ENCODE measurements around the gene TRIM68.

Gene TRIM68, protein sequence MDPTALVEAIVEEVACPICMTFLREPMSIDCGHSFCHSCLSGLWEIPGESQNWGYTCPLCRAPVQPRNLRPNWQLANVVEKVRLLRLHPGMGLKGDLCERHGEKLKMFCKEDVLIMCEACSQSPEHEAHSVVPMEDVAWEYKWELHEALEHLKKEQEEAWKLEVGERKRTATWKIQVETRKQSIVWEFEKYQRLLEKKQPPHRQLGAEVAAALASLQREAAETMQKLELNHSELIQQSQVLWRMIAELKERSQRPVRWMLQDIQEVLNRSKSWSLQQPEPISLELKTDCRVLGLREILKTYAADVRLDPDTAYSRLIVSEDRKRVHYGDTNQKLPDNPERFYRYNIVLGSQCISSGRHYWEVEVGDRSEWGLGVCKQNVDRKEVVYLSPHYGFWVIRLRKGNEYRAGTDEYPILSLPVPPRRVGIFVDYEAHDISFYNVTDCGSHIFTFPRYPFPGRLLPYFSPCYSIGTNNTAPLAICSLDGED

DNA sequence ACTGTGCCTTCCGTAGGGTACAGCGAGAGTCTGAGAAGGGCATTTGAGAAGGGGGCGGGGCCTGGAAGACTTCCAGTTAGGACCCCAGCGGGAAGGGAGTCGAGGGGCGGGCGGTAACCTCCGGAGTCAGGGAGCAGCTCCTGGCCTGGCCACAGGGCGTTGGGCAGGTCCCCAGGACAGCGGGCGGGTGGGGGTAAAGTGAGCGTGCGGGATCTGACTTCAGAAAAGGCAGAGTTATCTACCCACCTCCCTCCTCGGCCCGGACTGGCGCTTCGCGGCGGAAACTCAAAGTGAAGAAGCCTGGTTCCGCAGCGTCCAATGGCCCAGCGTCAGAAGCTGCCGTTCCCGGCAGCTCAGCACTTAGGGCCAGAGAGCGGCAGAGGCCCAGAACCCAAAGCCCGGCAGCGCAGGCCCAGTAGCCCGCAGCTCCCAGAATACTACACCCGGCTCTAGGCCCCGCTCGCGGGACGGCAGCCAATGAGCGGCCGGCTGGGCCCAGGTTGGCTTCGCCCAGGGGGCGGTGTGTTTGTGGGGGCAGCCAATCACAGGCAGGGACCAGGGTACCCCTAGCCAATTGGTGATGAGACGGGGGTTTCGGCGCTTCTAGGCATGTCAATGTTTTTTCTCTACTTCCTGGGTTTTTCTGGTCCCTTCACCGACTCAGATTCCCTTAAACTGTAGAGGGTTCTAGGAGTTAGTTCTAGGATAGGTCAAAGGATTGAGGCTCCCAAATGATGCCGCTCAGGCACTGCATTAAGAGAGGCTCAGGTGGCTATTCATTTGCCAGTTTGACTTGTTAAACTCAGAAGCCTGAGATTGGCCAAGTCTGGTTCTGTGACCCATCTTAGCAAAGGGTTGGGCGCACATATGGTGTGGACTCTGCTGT is at the start of gene TRIM68:
TRIM68 (minus strand) TSS at position 451 of the 886 bp plus-strand sequence. CDS start 2,727 bp downstream, outside the sequence.
- peak; percentile 98 for DNase-seq

DNA sequence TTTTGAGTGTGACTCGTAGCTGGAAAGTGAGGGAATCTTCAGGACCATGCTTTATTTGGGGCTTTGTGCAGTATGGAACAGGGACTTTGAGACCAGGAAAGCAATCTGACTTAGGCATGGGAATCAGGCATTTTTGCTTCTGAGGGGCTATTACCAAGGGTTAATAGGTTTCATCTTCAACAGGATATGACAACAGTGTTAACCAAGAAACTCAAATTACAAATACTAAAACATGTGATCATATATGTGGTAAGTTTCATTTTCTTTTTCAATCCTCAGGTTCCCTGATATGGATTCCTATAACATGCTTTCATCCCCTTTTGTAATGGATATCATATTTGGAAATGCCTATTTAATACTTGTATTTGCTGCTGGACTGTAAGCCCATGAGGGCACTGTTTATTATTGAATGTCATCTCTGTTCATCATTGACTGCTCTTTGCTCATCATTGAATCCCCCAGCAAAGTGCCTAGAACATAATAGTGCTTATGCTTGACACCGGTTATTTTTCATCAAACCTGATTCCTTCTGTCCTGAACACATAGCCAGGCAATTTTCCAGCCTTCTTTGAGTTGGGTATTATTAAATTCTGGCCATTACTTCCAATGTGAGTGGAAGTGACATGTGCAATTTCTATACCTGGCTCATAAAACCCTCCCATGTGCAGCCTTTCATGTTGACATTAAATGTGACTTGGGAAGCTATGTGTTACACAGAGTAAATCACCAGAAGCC is 46.8 kb upstream of the TRIM68 start:
- no peak for DNase-seq

DNA sequence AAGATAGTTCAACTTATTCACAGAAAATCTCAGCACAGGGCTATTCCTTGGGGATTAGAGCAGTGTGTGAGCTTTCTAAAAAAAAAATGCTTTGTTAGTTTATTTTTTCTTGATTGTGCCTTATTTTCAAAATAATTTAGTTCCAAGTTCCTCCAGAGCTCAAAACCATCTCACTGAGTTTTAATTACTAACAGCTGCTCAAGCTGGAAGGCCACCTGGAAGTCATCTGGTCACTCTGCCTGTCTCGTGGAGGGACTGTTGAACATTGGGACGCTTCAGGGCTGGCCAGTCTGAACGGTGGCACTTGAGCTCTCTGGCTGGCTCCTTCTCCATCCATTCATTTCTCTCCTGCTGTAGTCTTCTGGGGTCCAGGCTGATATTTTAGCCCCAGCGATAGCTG is 39.7 kb upstream of the TRIM68 start:
- no peak for DNase-seq

DNA sequence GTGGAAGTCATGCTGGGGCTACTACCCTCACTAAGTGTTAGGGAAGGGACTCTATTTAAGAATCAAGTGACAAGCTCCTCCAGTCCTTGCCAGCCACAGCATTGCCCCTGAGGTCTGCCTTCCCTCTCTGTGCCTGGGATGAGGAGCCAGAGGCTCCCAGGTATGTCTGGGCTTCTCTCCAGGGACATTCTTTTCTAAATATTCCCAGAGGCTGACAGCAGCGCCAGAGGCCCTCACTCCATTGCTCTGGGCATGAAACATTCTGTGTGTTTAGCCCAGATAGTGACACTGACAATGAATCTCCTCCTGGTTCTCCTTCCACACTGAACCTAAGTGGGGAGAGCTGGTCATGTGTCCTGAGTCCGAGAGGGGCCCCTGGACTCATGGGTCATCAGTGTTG is 37.9 kb upstream of the TRIM68 start:
- DNase-seq: no peak

DNA sequence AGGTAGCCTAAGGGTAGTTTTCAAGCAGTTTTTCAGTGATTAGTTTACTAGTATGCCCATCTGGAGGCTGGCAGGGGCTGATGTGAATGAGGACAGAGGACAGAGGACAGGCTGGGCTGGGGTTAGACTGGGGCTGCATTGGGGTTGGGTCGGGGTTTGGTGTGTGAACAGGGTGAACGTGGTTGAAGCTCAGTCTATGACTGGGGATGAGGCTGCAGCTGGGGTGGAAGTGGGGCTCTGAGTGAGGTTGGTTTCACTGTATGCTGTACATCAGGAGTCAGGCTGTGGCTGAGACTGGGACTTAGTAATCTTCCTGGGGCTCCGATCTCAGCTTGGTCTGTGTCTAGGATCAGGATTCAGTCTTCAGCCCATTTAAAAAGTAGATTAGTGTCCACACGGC is 36.2 kb upstream of the TRIM68 start:
- DNase-seq: no peak

DNA sequence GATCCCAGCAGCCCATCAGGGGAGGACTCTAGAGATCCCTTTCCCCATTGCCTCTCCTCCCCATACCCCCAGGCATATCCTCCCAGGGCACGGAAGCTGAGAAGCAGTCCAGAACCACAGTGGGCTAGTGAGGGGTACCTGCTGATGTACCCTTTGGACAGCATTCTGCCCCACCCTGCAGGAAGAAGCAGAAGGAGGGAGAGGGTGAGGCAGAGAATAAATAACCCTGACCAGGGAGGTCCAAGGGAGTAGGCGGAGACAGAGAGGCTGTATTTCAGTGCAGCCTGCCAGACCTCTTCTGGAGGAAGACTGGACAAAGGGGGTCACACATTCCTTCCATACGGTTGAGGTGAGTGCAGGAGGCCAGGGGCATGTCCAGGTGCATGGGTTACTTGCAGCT is 35.7 kb upstream of the TRIM68 start, which contains the start of gene OR51E1:
OR51E1 (plus strand) TSS at position 301 of the 400 bp plus-strand sequence. CDS start 8,545 bp downstream, outside the sequence.
- DNase-seq: no peak

DNA sequence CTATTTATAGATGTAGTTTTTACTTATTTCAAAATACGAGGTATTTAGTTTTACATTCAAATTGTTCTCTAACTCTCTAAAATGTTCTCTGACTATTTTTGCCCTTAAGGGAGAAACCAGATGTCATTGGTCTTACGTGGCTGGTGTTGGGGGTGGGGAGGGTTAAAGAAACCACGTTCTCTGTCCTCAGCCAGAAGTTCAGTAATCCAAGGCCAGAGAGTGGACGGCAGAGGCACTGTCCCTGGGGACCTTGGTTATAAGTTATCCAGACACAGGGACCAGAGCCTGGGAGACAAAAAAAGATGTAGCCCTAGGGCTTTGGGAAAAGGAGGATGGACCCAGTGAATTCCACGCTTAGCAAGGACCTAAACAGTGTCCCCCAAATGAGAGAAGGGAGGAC is 35.0 kb upstream of the TRIM68 start:
- no peak for DNase-seq

DNA sequence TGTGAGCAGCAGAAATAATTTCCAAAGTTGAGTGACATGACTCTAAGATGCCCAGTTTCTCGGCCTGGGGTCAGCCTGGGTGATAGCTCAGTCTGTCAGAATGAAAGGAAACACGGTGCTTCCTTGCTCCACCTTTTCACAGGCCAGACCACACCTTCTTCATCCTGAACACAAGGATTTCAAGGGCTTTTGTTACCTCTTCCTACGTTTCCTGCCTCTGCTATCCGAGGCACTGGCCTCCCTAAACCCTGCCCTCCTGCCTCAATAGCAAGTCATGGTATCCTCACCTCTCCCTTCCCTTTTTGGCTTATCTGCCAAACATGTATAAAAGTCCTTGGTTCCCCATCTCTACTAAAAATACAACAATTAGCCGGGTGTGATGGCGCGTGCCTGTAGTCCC is 34.0 kb upstream of the TRIM68 start:
- no peak for DNase-seq

DNA sequence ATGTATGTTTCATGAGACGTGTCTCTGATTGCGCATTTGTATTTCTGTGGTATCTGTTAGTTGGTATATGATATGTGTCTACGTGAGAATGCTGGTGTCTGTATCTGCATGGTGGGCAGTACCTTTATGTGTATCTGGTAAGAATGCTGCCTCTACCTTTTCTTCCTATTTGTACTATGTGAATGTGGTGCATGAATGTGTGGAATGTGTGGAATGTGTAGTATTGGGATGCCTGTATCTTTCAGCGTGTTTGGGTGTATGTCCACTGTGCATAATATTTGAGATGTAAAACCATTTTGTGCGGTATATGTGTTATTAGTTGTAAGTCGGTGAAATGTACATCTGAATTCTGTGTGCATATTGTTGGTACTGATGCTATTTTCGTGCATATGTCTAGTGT is 33.5 kb upstream of the TRIM68 start:
- DNase-seq: no peak

DNA sequence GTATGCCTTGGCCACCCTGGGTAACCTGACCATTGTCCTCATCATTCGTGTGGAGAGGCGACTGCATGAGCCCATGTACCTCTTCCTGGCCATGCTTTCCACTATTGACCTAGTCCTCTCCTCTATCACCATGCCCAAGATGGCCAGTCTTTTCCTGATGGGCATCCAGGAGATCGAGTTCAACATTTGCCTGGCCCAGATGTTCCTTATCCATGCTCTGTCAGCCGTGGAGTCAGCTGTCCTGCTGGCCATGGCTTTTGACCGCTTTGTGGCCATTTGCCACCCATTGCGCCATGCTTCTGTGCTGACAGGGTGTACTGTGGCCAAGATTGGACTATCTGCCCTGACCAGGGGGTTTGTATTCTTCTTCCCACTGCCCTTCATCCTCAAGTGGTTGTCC is 31.9 kb upstream of the TRIM68 start:
- no peak for DNase-seq

DNA sequence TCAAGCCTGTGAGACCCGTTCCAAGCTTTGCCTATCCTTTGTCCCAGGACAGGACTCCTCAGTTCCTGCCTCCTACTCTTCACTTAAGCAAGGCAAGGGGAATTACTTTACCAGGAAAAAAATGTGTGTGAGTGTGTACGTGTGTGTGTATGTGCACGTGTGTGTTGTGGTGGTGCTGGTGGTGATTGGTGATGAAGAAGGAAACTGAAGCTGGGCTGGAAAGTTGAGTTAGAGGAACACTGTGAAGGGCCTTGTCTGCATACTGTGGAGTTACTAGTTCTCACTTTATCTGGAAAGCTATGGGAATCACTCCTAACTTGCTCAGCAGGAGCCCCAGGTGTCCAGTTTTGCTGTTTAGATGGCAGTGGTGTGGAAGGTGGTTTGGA is 29.6 kb upstream of the TRIM68 start:
- DNase-seq: no peak

DNA sequence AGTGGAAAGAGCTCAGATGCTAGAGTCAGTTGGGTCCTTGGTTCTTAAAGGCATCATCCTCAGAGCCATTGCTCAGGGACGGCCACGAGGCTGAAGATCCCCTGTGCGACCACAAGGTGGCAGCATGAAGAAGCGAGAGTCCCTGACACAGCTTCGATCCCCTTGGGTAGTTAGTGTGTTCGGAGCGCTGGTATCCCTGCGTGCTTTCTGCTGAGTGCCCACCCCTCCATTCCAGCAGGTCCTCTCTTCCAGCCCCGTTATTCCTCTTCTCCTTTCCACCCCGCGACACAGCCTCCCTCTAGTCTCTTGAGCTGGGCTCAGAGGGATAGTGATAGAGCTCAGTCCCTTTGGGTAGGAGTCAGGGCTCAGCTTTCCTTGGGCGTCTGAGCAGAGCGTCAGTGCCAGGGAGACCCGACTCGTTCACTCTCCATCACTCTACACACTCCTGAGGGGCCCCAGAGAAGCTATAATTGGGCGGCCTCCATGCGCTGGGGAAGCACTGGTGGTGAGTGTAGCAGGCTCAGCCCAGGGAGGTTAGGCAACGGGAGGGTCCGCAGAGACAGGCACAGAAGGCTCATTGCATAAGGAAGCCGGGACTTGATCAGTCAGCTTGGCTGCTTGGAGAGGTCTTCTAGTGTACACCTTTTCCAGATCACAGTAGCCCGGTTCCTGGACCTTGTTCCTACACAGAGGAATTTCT is 29.1 kb upstream of the TRIM68 start, which contains the start of gene OR51D1:
OR51D1 (plus strand) TSS at position 516 of the 700 bp plus-strand sequence. CDS start 2,314 bp downstream, outside the sequence.
- DNase-seq: peak; percentile 43

DNA sequence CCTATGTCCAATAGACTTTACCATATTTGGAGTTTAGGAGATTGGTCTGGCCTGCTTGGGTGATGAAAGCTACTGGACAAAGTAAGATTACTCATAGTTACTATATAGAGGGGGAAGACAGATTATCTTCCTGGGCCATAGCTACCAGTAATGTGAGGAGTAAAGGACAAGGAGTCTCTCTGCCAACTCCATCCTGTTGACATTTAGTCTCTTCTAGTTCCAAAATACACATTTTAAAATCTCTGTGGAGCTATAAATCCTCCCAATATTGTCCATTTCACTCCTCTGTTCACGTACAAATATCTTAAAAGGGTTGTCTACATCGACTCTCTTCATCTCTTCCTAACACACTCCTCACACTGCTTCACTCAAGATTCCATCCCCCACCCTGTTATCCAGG is 28.1 kb upstream of the TRIM68 start:
- DNase-seq: no peak

DNA sequence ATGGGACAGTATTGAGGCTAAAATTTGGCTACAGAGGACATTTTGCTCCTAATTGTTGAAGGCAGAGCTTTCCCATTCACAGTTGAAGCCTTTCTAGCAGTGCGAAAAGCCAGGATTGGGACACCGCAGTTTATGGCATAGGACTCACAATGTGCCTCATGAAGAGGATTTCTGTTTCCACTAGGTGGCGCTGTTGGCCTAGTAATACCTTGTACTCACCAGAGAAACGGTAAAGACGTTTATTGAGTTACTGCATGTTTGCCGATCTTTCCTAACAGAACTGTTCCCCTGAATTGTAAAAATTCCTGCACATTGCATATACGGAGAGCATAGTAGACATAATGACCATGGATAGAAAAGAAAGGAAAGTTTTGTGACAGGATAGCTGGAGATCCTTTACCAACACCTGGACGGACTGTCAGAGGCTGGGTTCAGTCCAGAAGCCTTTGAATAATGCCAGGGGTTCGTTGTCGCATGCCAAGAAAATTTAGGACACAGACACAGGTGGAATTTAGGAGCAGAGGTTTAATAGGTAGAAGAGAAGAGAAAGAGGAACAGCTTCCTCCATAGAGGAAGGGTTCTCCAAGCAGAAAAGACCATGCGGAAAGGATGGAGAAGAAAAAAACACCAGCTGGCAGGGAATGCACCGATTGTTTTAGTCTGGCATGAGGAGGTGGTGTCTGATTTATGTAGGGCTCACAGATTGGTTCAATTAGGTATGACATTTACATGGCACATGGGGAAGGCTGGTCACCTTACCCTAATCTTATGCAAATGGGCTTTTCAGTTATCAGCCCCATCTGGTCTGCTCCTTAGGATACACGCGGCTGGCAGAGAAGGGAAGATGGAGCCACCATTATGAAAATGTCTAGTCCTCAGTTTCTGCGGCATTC is 18.4 kb upstream of the TRIM68 start:
- DNase-seq: peak; percentile 30

DNA sequence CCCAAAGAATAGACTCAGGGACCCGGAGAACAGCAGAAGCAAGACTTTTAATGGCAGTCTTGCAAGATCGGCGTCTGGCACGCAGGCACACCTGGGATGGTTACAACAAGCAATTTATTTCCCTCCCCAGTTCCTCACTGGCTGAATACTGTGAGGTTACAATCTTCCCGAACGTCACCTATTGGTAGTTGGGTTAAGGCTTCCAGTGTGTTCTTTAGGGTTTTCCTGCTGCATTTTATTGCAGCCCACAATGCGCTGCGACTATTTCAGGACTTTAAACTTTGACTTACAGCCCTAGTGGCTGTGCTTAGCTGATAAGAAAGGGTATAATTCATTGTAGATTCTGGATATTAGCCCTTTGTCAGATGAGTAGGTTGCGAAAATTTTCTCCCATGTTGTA is 11.5 kb upstream of the TRIM68 start:
- no peak for DNase-seq

DNA sequence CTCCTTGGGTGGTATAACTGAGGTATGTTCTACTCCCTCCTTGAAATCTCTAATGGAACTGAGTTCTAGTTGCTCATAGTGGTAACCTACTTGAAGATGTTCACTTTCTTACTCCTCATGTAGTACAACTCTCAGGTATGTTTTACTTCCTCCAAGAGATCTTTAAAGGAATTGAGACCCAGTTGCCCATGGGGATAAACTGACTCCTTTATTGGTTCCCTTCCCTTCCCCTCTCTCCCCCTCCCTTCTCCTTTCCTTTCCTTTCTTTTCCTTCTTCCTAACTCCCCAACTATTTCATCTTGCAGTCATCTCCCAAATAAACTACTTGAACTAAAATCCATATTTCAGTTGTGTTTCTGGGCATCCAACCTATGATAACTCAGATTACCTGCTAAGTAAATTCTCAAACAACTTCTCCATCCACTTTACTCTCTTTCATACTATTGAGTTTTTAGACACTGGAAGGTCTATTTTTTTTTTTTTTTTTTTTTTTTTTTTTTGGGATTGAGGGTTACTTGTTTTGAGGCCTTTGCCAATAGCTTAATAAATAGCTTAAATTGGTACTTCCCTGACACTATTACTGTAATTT is 7.9 kb upstream of the TRIM68 start:
- no peak for DNase-seq

DNA sequence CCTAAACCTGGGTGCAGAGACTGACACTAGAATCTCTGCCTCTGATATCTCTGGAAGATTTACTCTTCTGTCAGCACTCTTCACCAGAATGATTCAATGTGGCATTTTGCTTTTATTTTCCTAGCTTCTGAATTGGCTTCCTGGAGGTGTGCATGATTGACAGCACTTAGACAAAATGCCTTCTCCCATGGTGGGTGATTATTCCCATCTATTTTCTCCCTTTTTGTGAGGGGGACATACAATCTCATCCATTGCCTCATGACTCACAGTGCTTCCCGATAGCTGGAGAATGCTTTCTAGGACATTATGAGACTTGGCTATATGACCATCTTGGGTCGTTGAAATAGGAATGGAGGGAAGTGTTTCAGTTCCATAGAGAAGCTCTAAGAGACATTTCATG is 4.0 kb upstream of the TRIM68 start:
- no peak for DNase-seq

DNA sequence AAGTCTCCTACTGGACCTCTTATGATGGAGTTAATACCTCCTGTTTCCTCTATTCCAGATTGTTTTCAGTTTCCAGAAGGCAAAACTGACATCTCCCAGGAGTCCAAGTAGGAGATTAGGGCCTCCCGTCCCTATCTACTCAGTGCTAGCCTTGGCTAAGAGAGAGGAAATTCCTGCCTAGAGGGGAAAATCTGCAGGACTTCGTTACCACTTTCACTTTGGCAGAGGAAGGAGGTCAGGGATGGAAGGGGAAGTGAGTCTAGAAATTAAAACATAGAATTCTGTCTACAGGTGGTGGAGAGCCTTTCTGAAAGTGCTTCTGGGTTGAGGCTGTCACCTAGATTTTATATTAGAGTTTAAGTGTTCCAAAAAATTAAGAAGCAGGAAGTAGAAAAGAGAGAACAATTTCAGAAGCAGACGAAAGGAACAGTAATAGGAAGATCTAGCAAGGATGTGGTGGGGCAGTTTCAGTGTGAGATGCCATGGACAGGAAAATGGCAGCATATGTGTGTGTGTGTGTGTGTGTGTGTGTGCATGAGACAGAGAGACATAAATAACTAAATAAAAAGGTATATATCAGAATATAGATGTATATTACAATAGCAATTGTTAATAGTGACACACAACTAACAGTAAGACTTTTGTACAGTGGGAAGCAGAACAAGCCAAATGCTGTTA is 2.4 kb upstream of the TRIM68 start:
- DNase-seq: peak; percentile 33

DNA sequence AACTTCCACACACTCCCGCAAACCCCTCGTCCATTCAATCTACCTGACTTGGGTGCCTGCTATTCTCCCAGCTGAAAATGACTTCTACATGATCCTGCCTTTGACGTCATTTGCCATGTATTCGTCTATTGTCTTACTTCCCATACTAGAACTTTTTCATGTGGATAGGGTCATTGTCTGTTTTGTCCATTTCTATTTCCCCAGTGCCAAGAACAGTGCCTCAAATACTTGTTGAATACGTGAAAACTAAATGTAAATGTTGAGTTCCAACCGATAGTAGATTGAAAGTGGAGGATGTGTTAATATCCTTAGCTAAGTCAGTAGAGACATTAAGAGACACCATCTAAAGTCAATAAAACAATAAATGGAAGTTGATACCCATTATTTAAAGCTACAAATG is 935 bp downstream of the TRIM68 start:
- no peak for DNase-seq
